Neuronal stem cell (in vitro differentiated cells): ENCODE measurements around the gene NLGN1.
"Not testable (repeated sequence)": the region's sequence is repeated elsewhere in the genome, so short reads cannot be mapped to it uniquely, and the experiment has no call there.

Experiments
- DNase-seq: peaks from one replicate; pipeline ENCODE4 v3.0.0-alpha.2; 2013; ENCODE audit warnings: low spot score
- H2AFZ ChIP-seq: one replicate; pipeline ENCODE4 v1.6.1; 2013; ENCODE audit warnings: mild to moderate bottlenecking, low read length, inconsistent platforms
- H2AK5ac ChIP-seq: 2 replicates; pipeline ENCODE4 v1.6.1; 2013; ENCODE audit warnings: low read depth, mild to moderate bottlenecking, inconsistent platforms, low read length, moderate library complexity, mixed read lengths
- H2BK120ac ChIP-seq: 2 replicates; pipeline ENCODE4 v1.6.1; 2013; ENCODE audit warnings: low read depth, mild to moderate bottlenecking, inconsistent platforms, low read length, moderate library complexity, mixed read lengths
- H2BK12ac ChIP-seq: one replicate; pipeline ENCODE4 v1.6.1; 2013; ENCODE audit warnings: low read length, inconsistent platforms
- H2BK15ac ChIP-seq: 2 replicates; pipeline ENCODE4 v1.6.1; 2013; ENCODE audit warnings: mild to moderate bottlenecking, low read length, inconsistent platforms, mixed read lengths
- H2BK5ac ChIP-seq: one replicate; pipeline ENCODE4 v1.6.1; 2013; ENCODE audit warnings: inconsistent platforms, mild to moderate bottlenecking, low read length, moderate library complexity
- H3K14ac ChIP-seq: one replicate; pipeline ENCODE4 v1.6.1; 2013; ENCODE audit warnings: low read length, inconsistent platforms
- H3K18ac ChIP-seq: 2 replicates; pipeline ENCODE4 v1.6.1; 2013; ENCODE audit warnings: low read length, inconsistent platforms
- H3K23ac ChIP-seq: 2 replicates; pipeline ENCODE4 v1.6.1; 2013; ENCODE audit warnings: low read depth, mild to moderate bottlenecking, mixed read lengths, low read length, inconsistent platforms; ENCODE audit not compliant: poor library complexity
- H3K27ac ChIP-seq: replicated peaks from 3 replicates; pipeline ENCODE4 v1.5.1; 2013; ENCODE audit warnings: low read length, inconsistent platforms
- H3K27me3 ChIP-seq, 3 experiments: 2 replicates each; pipeline ENCODE4 v1.6.1; 2013; ENCODE audit warnings: low read length in 3 of 3, mild to moderate bottlenecking in 2 of 3, inconsistent platforms in 1 of 3, low read depth in 1 of 3, mixed read lengths in 1 of 3, moderate library complexity in 1 of 3; ENCODE audit not compliant: control insufficient read depth in 3 of 3, insufficient read depth in 3 of 3
- H3K36me3 ChIP-seq, 2 donors: replicated peaks in 1 of 2; 2 replicates each; pipeline ENCODE4 v1.6.1; 2013; ENCODE audit warnings: low read length in 2 of 2; ENCODE audit not compliant: control insufficient read depth in 2 of 2, insufficient read depth in 2 of 2
- H3K4ac ChIP-seq: 2 replicates; pipeline ENCODE4 v1.6.1; 2013; ENCODE audit warnings: inconsistent platforms, mild to moderate bottlenecking, low read length, moderate library complexity
- H3K4me1 ChIP-seq, 2 donors: 1 replicate in 1 of 2; 2 replicates in 1 of 2; pipeline ENCODE4 v1.6.1; 2013; ENCODE audit warnings: low read length in 2 of 2, low read depth in 1 of 2; ENCODE audit not compliant: control insufficient read depth in 2 of 2, insufficient read depth in 1 of 2
- H3K4me2 ChIP-seq: one replicate; pipeline ENCODE4 v1.6.1; 2013; ENCODE audit warnings: mild to moderate bottlenecking, low read length, inconsistent platforms; ENCODE audit not compliant: insufficient read depth, poor library complexity, severe bottlenecking
- H3K4me3 ChIP-seq, 2 donors: 2 replicates each; pipeline ENCODE4 v1.5.1; 2013; ENCODE audit warnings: low read length in 2 of 2, mild to moderate bottlenecking in 2 of 2, inconsistent platforms in 1 of 2, moderate library complexity in 1 of 2
- H3K79me1 ChIP-seq: one replicate; pipeline ENCODE4 v1.6.1; 2013; ENCODE audit warnings: low read depth, mild to moderate bottlenecking, inconsistent platforms, low read length, moderate library complexity
- H3K9ac ChIP-seq: one replicate; pipeline ENCODE4 v1.6.1; 2013; ENCODE audit warnings: mild to moderate bottlenecking, low read depth, low read length, inconsistent platforms; ENCODE audit not compliant: poor library complexity
- H3K9me3 ChIP-seq, 2 donors: replicated peaks in 1 of 2; 2 replicates each; pipeline versions ENCODE3 to v1.6.1; 2013; ENCODE audit warnings: low read length in 2 of 2, mild to moderate bottlenecking in 2 of 2, inconsistent platforms in 1 of 2, low read depth in 1 of 2, mixed read lengths in 1 of 2, moderate library complexity in 1 of 2; ENCODE audit not compliant: control insufficient read depth in 2 of 2, insufficient read depth in 1 of 2
- H4K8ac ChIP-seq: one replicate; pipeline ENCODE4 v1.6.1; 2013; ENCODE audit warnings: low read depth, mild to moderate bottlenecking, inconsistent platforms, low read length, moderate library complexity
- H4K91ac ChIP-seq: one replicate; pipeline ENCODE4 v1.6.1; 2013; ENCODE audit warnings: low read length, low read depth, mild to moderate bottlenecking, inconsistent platforms; ENCODE audit not compliant: poor library complexity
- WGBS, 2 donors: extraction: QIAGEN DNeasy Blood & Tissue Kit; methylation state at CpG; one replicate each; pipeline ENCODE4 v1.1.7; 2013; ENCODE audit warnings: missing lambda C conversion rate in 2 of 2, mixed read lengths in 1 of 2; ENCODE audit not compliant: insufficient read length in 2 of 2, insufficient replicate concordance in 1 of 2; ENCODE audit errors: extremely low coverage in 2 of 2; 5-methylcytosine and 5-hydroxymethylcytosine counted together

Gene NLGN1

GRCh38 chr3:173588556-173588955 lies 191.0 kb downstream of the NLGN1 start:
- DNase-seq, result no peak
- Histone ChIP-seq H3K36me3 (peaks cover 0 to 2% of the 10 kb centered on the region in 2 donors), H3K18ac (no peak overlapping the region), H3K14ac (no peak overlapping the region), H2BK120ac (no peak overlapping the region), H4K8ac (no peak overlapping the region), H2BK12ac (no peak overlapping the region), H3K4ac (no peak overlapping the region), H2BK5ac (no peak overlapping the region), H3K27me3 (no peaks in the 10 kb centered on the region), H3K4me2 (no peak overlapping the region), H3K4me3 (no peak overlapping the region), H4K91ac (no peak overlapping the region), H2AFZ (no peak overlapping the region), H3K79me1 (peaks cover 1% of the 10 kb centered on the region), H2BK15ac (no peak overlapping the region), H3K9me3 (no peaks in the 10 kb centered on the region), H3K4me1 (peaks cover 2 to 19% of the 10 kb centered on the region in 2 donors), H3K9ac (no peak overlapping the region), H3K27ac (no peak overlapping the region), H2AK5ac (no peak overlapping the region), H3K23ac (no peak overlapping the region)
- WGBS, 2 donors, result no CpG with 5 or more reads among the region's 3 CpGs

- H3K18ac ChIP-seq, result no peak overlapping the region
- H3K27me3 ChIP-seq, result no peaks in the 10 kb centered on the region
- no peak overlapping the region for H2BK120ac ChIP-seq
- H3K9ac ChIP-seq, result no peak overlapping the region
- H2BK5ac ChIP-seq, result no peak overlapping the region
- H3K4me1 ChIP-seq, result peaks cover 2 to 14% of the 10 kb centered on the region in 2 donors
- H3K23ac ChIP-seq, result no peak overlapping the region
- H2AK5ac ChIP-seq, result no peak overlapping the region
- no peak overlapping the region for H2AFZ ChIP-seq
- WGBS, 2 donors, result no CpG with 5 or more reads among the region's 1 CpG
- no peak overlapping the region for H3K14ac ChIP-seq
- no peak overlapping the region for H3K4me2 ChIP-seq
- H4K8ac ChIP-seq, result no peak overlapping the region
- no peak overlapping the region for H2BK15ac ChIP-seq
- no peak overlapping the region for H4K91ac ChIP-seq
- no peaks in the 10 kb centered on the region for H3K9me3 ChIP-seq
- H2BK12ac ChIP-seq, result no peak overlapping the region
- DNase-seq, result no peak
- H3K79me1 ChIP-seq, result peaks cover 1% of the 10 kb centered on the region
- H3K4ac ChIP-seq, result no peak overlapping the region
- H3K4me3 ChIP-seq, result no peak overlapping the region
- H3K27ac ChIP-seq, result no peak overlapping the region
- peaks cover 0 to 2% of the 10 kb centered on the region in 2 donors for H3K36me3 ChIP-seq
Observed at GRCh38 chr3:173589116-173589515, 191.6 kb downstream of the NLGN1 start.

GRCh38 chr3:173591401-173591800 lies 193.9 kb downstream of the NLGN1 start:
- H2BK120ac ChIP-seq, result no peak overlapping the region
- no peak overlapping the region for H3K9ac ChIP-seq
- no peak overlapping the region for H3K27ac ChIP-seq
- no peak overlapping the region for H2BK12ac ChIP-seq
- no peak overlapping the region for H3K14ac ChIP-seq
- H3K9me3 ChIP-seq, result peaks cover 0 to 4% of the 10 kb centered on the region in 2 donors
- peaks cover 0 to 2% of the 10 kb centered on the region in 2 donors for H3K36me3 ChIP-seq
- H3K4ac ChIP-seq, result no peak overlapping the region
- WGBS, 2 donors, result no CpG with 5 or more reads among the region's 2 CpGs
- H3K4me1 ChIP-seq, result peaks cover 2 to 14% of the 10 kb centered on the region in 2 donors
- no peak overlapping the region for H3K23ac ChIP-seq
- H3K4me2 ChIP-seq, result no peak overlapping the region
- H2BK5ac ChIP-seq, result no peak overlapping the region
- no peak overlapping the region for H2AFZ ChIP-seq
- no peak overlapping the region for H2AK5ac ChIP-seq
- no peak overlapping the region for H4K8ac ChIP-seq
- no peak overlapping the region for H2BK15ac ChIP-seq
- H3K27me3 ChIP-seq, result no peaks in the 10 kb centered on the region
- H3K79me1 ChIP-seq, result peaks cover 5% of the 10 kb centered on the region
- H3K4me3 ChIP-seq, result no peak overlapping the region
- no peak overlapping the region for H3K18ac ChIP-seq
- DNase-seq, result no peak
- H4K91ac ChIP-seq, result no peak overlapping the region

- no CpG with 5 or more reads among the region's 3 CpGs for WGBS, 2 donors
Observed at GRCh38 chr3:173594881-173595280, 197.3 kb downstream of the NLGN1 start.

More at GRCh38 chr3:173594881-173595280, 197.3 kb downstream of the NLGN1 start:
- H3K4me1 ChIP-seq, H3K79me1 ChIP-seq, H2BK120ac ChIP-seq, H3K18ac ChIP-seq, H3K4me3 ChIP-seq, H3K14ac ChIP-seq, H4K91ac ChIP-seq, H4K8ac ChIP-seq, H3K4me2 ChIP-seq, H3K9me3 ChIP-seq, H3K27ac ChIP-seq, DNase-seq, H2BK12ac ChIP-seq, H2AK5ac ChIP-seq, H3K27me3 ChIP-seq, H3K9ac ChIP-seq, H2BK15ac ChIP-seq, H3K36me3 ChIP-seq, H2AFZ ChIP-seq, H3K23ac ChIP-seq, H3K4ac ChIP-seq, H2BK5ac ChIP-seq: not testable (repeated sequence)
